Lower leg skin (tissue), 4 donors: ENCODE data around the gene MTHFD1. TPM values are rescaled to one million over a fixed set of nuclear protein-coding genes. Genes with fewer than 3 reads are reported as not detected.

Source experiments
- DNase-seq, 2 donors: peaks; one replicate each; pipeline ENCODE4 v3.0.0-alpha.2; 2019; ENCODE audit warnings: low spot score in 2 of 2
- H3K4me3 ChIP-seq: fragments of 200-600 bp; sonication (generic); 2 replicates; pipeline ENCODE4 v1.5.1; 2017; ENCODE audit warnings: mild to moderate bottlenecking, low read depth; ENCODE audit not compliant: poor library complexity, severe bottlenecking
- POLR2A ChIP-seq, 2 donors: fragments of 450-650 bp; IDR thresholded peaks; one replicate each; pipeline ENCODE4 v1.6.1; 2016 to 2017; ENCODE audit warnings: antibody characterized with exemption in 2 of 2, mild to moderate bottlenecking in 1 of 2, moderate library complexity in 1 of 2
- WGBS, 2 donors: methylation state at CpG; one replicate each; pipeline ENCODE4 v1.1.5; 2018; 5-methylcytosine and 5-hydroxymethylcytosine counted together
- intact Hi-C: fragments of 100-400 bp; cut with DNase I; formaldehyde crosslinking; loops from one replicate; pipeline ENCODE4 v1.15.0; 2023; ENCODE audit warnings: low total_unique reads
- total RNA-seq, 4 donors: library from RNA; depleted of rRNA; stranded (reverse); fragments of >200 nt; gene quantifications; one replicate each; pipeline ENCODE4 v1.1.0, GENCODE V29; 2016
- TF ChIP-seq, protein P1 (sequence below), 3 donors: fragments of 450-650 bp; IDR thresholded peaks; one replicate each; pipeline ENCODE4 v1.5.1; 2016; ENCODE audit warnings: antibody characterized with exemption in 3 of 3, mild to moderate bottlenecking in 3 of 3, moderate library complexity in 2 of 3

The MTHFD1 gene
- total RNA-seq, 4 donors from 2014 or later: 26.3 to 28.7 (median 27.9) TPM

DNA sequence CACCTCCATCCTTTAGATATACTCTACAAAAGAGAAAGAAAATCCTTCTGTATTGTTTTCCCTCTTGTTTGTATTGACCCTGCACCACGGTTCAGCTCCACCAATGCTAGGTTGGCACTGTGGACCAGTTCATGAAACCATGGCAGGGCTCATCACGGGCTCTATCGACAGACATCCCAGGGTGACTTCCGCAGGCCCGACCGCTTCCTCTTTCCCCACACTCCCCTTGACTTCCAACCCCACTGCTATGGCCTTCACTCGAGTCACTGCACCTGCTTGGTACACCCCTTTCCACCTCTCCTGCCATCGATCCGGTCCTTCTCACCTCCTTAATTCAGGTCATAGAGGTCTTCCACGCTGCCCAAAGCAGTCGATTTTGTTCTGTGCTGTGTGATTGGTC is 56.0 kb downstream of the MTHFD1 start:
- intact Hi-C loops: no loop called here
- no peak for TF ChIP-seq POLR2A (IDR thresholded peaks at IDR 0.05)
- TF ChIP-seq, protein P1, sequence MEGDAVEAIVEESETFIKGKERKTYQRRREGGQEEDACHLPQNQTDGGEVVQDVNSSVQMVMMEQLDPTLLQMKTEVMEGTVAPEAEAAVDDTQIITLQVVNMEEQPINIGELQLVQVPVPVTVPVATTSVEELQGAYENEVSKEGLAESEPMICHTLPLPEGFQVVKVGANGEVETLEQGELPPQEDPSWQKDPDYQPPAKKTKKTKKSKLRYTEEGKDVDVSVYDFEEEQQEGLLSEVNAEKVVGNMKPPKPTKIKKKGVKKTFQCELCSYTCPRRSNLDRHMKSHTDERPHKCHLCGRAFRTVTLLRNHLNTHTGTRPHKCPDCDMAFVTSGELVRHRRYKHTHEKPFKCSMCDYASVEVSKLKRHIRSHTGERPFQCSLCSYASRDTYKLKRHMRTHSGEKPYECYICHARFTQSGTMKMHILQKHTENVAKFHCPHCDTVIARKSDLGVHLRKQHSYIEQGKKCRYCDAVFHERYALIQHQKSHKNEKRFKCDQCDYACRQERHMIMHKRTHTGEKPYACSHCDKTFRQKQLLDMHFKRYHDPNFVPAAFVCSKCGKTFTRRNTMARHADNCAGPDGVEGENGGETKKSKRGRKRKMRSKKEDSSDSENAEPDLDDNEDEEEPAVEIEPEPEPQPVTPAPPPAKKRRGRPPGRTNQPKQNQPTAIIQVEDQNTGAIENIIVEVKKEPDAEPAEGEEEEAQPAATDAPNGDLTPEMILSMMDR (IDR thresholded peaks at IDR 0.05): no peak
- WGBS, 2 donors: 91 to 92% methylated on average over 11 of the region's 11 CpGs
- DNase-seq: no peak
- no peak overlapping the region for H3K4me3 ChIP-seq

DNA sequence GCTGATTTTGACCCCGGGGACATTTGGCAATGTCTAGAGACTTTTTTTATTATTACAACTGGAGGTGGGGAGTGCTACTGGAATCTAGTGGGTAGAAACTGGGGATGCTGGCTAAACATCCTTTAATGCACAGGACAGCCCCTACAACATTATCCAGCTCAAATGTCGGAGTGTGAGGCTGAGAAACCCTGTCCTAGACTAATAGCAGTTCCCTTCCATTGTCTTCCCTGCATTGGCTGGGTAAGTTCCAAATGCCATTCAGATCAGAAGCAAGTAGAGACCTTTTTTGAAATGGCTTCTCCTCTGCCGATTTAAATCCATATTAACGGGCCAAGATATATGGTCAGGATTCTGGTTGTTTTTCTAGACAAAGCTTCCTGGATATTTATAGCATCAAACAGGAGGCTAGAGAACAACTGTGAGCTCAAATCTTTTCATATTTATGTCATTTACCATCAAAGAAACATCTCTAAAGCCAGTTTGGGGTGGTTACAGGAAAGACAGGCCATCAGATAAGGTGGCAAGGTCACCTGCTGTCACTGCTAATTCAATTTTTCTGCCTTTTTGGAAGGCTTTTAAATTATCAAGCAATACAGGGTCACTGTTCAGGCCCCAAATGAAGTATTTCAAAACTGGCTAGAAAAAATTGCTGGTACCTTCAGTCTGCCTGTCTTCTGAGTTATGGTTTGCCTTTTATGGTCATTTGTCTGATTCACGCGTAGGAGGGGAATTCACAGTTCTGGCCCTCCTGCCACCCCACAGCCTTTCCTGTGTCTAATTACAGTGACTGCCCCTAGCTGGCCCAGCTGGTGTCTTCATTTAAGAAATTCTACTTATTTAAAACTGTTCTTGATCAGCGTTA is 57.1 kb downstream of the MTHFD1 start:
- H3K4me3 ChIP-seq: no peak overlapping the region
- WGBS, 2 donors: 80 to 83% methylated on average over 7 of the region's 7 CpGs
- intact Hi-C loops: no loop called here
- DNase-seq: no peak
- TF ChIP-seq, protein P1 (IDR thresholded peaks at IDR 0.05): no peak
- no peak for TF ChIP-seq POLR2A (IDR thresholded peaks at IDR 0.05)

DNA sequence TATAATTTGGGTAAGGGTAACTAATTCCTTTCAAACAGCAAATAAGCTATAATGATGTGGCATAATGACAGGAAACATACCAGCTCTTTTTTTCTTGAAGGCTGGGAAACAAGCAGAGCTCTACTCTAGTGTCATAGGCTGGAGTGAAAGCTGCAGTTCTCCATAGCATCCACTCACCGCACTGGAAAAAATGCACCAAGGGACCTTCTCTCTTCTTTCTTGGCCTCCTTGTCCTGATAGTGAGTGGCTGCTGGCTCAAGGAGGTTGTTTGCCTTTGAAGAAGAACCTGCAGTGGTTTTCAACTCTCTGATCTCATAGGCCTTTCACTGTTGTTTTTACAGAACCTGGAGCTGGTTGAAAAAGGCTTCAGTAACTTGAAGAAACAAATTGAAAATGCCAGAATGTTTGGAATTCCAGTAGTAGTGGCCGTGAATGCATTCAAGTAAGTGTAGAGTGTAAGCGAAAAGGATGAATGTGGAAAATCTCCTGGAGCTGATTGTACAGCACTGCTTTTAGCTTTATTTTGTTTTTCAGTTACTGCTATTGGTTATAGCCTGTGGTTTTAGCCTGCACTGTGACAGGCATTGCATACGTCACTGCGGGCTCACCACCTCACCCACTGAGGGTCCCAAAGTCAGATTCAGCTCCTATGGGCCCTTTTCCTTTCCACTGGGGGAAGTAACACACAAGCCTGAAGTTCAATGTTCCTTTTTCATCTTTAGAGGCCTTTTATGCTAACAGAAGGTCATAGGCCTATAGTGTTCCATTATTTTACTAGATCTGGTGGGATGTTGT is 59.9 kb downstream of the MTHFD1 start:
- intact Hi-C loops: no loop called here

DNA sequence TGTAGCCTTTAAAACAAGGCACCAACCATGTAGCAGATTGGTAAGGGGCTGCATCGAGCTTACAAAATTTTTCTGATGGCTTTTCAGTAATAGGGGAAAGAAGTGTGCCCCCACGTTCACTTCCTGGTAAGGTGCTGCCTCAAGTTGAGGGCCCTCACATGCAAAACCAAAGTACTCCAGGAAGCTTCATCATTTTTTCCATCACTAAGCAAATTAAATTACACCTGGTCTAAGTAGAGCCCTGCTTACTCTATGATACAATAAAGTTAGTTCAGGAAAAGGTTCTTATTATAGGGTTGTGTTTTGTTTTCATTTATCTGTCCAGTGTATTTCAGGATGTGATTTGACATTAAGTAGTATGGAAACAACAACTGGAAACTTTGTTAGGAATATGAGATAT is 62.1 kb downstream of the MTHFD1 start:
- intact Hi-C loops: loop anchor here (10.0 kb wide), 1 partner anchor 335 kb away; no protein-coding TSS in a partner anchor
- 84 to 90% methylated on average over 2 of the region's 2 CpGs for WGBS, 2 donors
- TF ChIP-seq, protein P1 (IDR thresholded peaks at IDR 0.05): no peak
- no peak for TF ChIP-seq POLR2A (IDR thresholded peaks at IDR 0.05)
- no peak for DNase-seq
- no peak overlapping the region for H3K4me3 ChIP-seq

More for the DNA sequence above, 59.9 kb downstream of the MTHFD1 start:
- no peak for DNase-seq
- TF ChIP-seq, protein P1 (IDR thresholded peaks at IDR 0.05): no peak
- TF ChIP-seq POLR2A (IDR thresholded peaks at IDR 0.05): no peak
- H3K4me3 ChIP-seq: no peak overlapping the region
- 93 to 95% methylated on average over 5 of the region's 5 CpGs for WGBS, 2 donors

DNA sequence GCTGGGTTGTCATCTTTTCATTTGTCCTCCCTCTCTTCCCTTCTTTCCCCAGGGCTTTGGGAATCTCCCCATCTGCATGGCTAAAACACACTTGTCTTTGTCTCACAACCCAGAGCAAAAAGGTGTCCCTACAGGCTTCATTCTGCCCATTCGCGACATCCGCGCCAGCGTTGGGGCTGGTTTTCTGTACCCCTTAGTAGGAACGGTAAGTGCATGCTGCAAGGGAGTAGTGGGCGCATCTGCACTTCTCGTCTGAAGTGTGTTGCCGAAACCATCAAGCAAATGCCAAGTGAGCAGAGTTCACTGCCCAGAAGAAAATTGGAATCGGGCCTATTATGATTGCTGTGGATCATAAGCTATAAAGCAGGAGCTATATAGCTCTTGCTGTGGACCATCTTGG is 66.5 kb downstream of the MTHFD1 start:
- no peak for DNase-seq
- intact Hi-C loops: loop anchor here (10.0 kb wide), 1 partner anchor 330 kb away; no protein-coding TSS in a partner anchor
- H3K4me3 ChIP-seq: no peak overlapping the region
- WGBS, 2 donors: 90 to 98% methylated on average over 10 of the region's 10 CpGs
- TF ChIP-seq POLR2A (IDR thresholded peaks at IDR 0.05): no peak
- TF ChIP-seq, protein P1 (IDR thresholded peaks at IDR 0.05): no peak
